GM19023 (cell line): ENCODE data around the gene COL1A1.

Source experiments
- ATAC-seq: cut with Tn5 transposase; IDR thresholded peaks from one replicate; pipeline ENCODE4 v1.9.1; 2021; ENCODE audit warnings: mild to moderate bottlenecking, moderate library complexity; ENCODE audit not compliant: unreplicated experiment

COL1A1 gene

GRCh38 chr17:50161023-50161910 lies 40.2 kb downstream of the COL1A1 start:
- ATAC-seq: peak; percentile 76

- no peak for ATAC-seq
Observed at GRCh38 chr17:50157891-50158290, 43.5 kb downstream of the COL1A1 start.

- no peak for ATAC-seq
Observed at GRCh38 chr17:50155115-50155819, 46.2 kb downstream of the COL1A1 start.

GRCh38 chr17:50154604-50155003 lies 46.8 kb downstream of the COL1A1 start:
- peak; percentile 41 for ATAC-seq

GRCh38 chr17:50153650-50154575 lies 47.5 kb downstream of the COL1A1 start:
- ATAC-seq: no peak

- no peak for ATAC-seq
Observed at GRCh38 chr17:50152736-50153135, 48.7 kb downstream of the COL1A1 start.

GRCh38 chr17:50151937-50152547 lies 49.4 kb downstream of the COL1A1 start:
- ATAC-seq: no peak

- peak; percentile 32 for ATAC-seq
Observed at GRCh38 chr17:50151041-50151936, 50.1 kb downstream of the COL1A1 start.

GRCh38 chr17:50150354-50151040 lies 50.9 kb downstream of the COL1A1 start, which contains the start of gene PPP1R9B:
TSS of gene PPP1R9B (minus strand) at chr17:50150677. CDS start at chr17:50150513, 164 bp downstream.
- ATAC-seq: no peak

- no peak for ATAC-seq
Observed at GRCh38 chr17:50149417-50150353, 51.7 kb downstream of the COL1A1 start.

GRCh38 chr17:50149091-50149416 lies 52.4 kb downstream of the COL1A1 start:
- ATAC-seq: no peak

GRCh38 chr17:50148226-50149090 lies 53.0 kb downstream of the COL1A1 start:
- ATAC-seq: peak; percentile 43

GRCh38 chr17:50147841-50148225 lies 53.6 kb downstream of the COL1A1 start:
- ATAC-seq: no peak

- no peak for ATAC-seq
Observed at GRCh38 chr17:50146927-50147665, 54.3 kb downstream of the COL1A1 start.

- ATAC-seq: no peak
Observed at GRCh38 chr17:50146230-50146926, 55.1 kb downstream of the COL1A1 start.
